ENCODE data around the gene YPEL4. TPM values are rescaled to one million over a fixed set of nuclear protein-coding genes. Genes with fewer than 3 reads are reported as not detected.

YPEL4 gene
- 0.18 and 0.28 TPM in 2 replicates for total RNA-seq

GRCh38 chr11:57649826-57650738 lies at the start of gene YPEL4:
YPEL4 (minus strand) TSS chr11:57649912; CDS start chr11:57647107, 2,805 bp downstream.

GRCh38 chr11:57667736-57668433 lies 18.2 kb upstream of the YPEL4 start, which contains the start of gene ZDHHC5:
ZDHHC5 (plus strand) TSS chr11:57668114; CDS start chr11:57673091, 4,977 bp downstream.

GRCh38 chr11:57657194-57658022 lies 7.7 kb upstream of the YPEL4 start, which contains the start of gene CLP1:
CLP1 (plus strand) TSS chr11:57657762; CDS start chr11:57659477, 1,715 bp downstream.

GRCh38 chr11:57597461-57597915 lies 52.2 kb downstream of the YPEL4 start, which contains the start of gene SERPING1:
SERPING1 (plus strand) TSS chr11:57597685; CDS start chr11:57598271, 586 bp downstream.

Other genes starting within 250 kb of the YPEL4 start
- 30.2 and 32.1 TPM in 2 replicates for gene SLC43A3, start 222.8 kb downstream of the YPEL4 start, total RNA-seq
- under 0.01 TPM in 1 of 2 replicates, not detected in the other for gene RTN4RL2, start 189.4 kb downstream of the YPEL4 start, total RNA-seq
- gene SLC43A1, start 134.2 kb downstream of the YPEL4 start, total RNA-seq = 10.6 and 11.7 TPM in 2 replicates
- gene TIMM10, start 119.2 kb downstream of the YPEL4 start, total RNA-seq = 37.5 and 109 TPM in 2 replicates
- not detected in 2 replicates for gene SMTNL1, start 112.3 kb downstream of the YPEL4 start, total RNA-seq
- gene UBE2L6, start 82.2 kb downstream of the YPEL4 start, total RNA-seq = 17.4 and 40.3 TPM in 2 replicates
- gene SERPING1, start 52.2 kb downstream of the YPEL4 start, total RNA-seq = 0.09 and 0.56 TPM in 2 replicates
- 21.7 and 22.6 TPM in 2 replicates for gene CLP1, start 7.8 kb upstream of the YPEL4 start, total RNA-seq
- gene ZDHHC5, start 18.2 kb upstream of the YPEL4 start, total RNA-seq = 31.5 and 37.3 TPM in 2 replicates
- gene MED19, start 62.3 kb upstream of the YPEL4 start, total RNA-seq = 13.9 and 19.1 TPM in 2 replicates
- gene TMX2, start 62.7 kb upstream of the YPEL4 start, total RNA-seq = 52.0 and 55.1 TPM in 2 replicates
- gene SELENOH, start 91.6 kb upstream of the YPEL4 start, total RNA-seq = 65.7 and 70.2 TPM in 2 replicates
- gene BTBD18, start 101.9 kb upstream of the YPEL4 start, total RNA-seq = not detected in 2 replicates
- 184 and 247 TPM in 2 replicates for gene CTNND1, start 111.9 kb upstream of the YPEL4 start, total RNA-seq